ENCODE measurements around the gene MRPL20. TPM values are rescaled to one million over a fixed set of nuclear protein-coding genes. Genes with fewer than 3 reads are reported as not detected.

The MRPL20 gene
- total RNA-seq, 1 experiment from 2014 or later: 90.8 TPM

- H2AFZ ChIP-seq: no peak within 1 kb of the TSS
- no peaks in the 10 kb centered on the region for H3K9me2 ChIP-seq (ENCODE audit: insufficient read depth)
- H4K20me1 ChIP-seq (ENCODE audit: insufficient read depth): no peaks in the 10 kb centered on the region
- no peaks in the 10 kb centered on the region for H3K27me3 ChIP-seq (ENCODE audit: insufficient read depth, low read depth)
- no peaks in the 10 kb centered on the region for H3K36me3 ChIP-seq (ENCODE audit: low read depth)
- no peak within 1 kb of the TSS for H3K4me3 ChIP-seq
- ChIA-PET POLR2A (ENCODE audit: unreplicated experiment) (interaction anchor here (0.6 kb wide), 1 partner anchor 64 kb away, joined by 3 read pairs; no protein-coding TSS in a partner anchor), CTCF (no interaction called here)
- no peaks in the 10 kb centered on the region for H3K9me3 ChIP-seq (ENCODE audit: insufficient read depth, low read depth)
- peaks cover 26% of the 10 kb centered on the region; the same call in 1 of the 2 replicates for H3F3A ChIP-seq (ENCODE audit: insufficient read depth, low read depth)
- peak in 1 of 2 experiments; percentile 27 for DNase-seq
- H3K4me1 ChIP-seq (replicated peaks; ENCODE audit: insufficient read depth): peaks cover 24% of the 10 kb centered on the region
- no peaks in the 10 kb centered on the region for H3K79me2 ChIP-seq (ENCODE audit: low read depth)
- BruUV-seq (replicated peaks): no TSS peak
- TF ChIP-seq, protein P1, sequence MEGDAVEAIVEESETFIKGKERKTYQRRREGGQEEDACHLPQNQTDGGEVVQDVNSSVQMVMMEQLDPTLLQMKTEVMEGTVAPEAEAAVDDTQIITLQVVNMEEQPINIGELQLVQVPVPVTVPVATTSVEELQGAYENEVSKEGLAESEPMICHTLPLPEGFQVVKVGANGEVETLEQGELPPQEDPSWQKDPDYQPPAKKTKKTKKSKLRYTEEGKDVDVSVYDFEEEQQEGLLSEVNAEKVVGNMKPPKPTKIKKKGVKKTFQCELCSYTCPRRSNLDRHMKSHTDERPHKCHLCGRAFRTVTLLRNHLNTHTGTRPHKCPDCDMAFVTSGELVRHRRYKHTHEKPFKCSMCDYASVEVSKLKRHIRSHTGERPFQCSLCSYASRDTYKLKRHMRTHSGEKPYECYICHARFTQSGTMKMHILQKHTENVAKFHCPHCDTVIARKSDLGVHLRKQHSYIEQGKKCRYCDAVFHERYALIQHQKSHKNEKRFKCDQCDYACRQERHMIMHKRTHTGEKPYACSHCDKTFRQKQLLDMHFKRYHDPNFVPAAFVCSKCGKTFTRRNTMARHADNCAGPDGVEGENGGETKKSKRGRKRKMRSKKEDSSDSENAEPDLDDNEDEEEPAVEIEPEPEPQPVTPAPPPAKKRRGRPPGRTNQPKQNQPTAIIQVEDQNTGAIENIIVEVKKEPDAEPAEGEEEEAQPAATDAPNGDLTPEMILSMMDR (conservative IDR thresholded peaks at IDR 0.05): no peak
- TF ChIP-seq EZH2 (IDR thresholded peaks at IDR 0.05; ENCODE audit: low read depth): no peak
- H3K4me2 ChIP-seq: peak within 1 kb of the TSS; percentile 62; the same call in 1 of the 2 replicates
- intact Hi-C loops (cut with micrococcal nuclease; ENCODE audit: unreplicated experiment): no loop called here
- no peak within 1 kb of the TSS for H3K27ac ChIP-seq
Observed at GRCh38 chr1:1358433-1359271, 48.4 kb downstream of the MRPL20 start, which contains the start of gene MXRA8. Gene MXRA8, minus strand, starts transcription at chr1:1358555. Its CDS starts 51 bp downstream, at chr1:1358504.

- H3K4me3 ChIP-seq: no peak overlapping the region
- intact Hi-C loops (cut with micrococcal nuclease; ENCODE audit: unreplicated experiment): no loop called here
Observed at GRCh38 chr1:1357871-1358432, 49.1 kb downstream of the MRPL20 start.

DNA sequence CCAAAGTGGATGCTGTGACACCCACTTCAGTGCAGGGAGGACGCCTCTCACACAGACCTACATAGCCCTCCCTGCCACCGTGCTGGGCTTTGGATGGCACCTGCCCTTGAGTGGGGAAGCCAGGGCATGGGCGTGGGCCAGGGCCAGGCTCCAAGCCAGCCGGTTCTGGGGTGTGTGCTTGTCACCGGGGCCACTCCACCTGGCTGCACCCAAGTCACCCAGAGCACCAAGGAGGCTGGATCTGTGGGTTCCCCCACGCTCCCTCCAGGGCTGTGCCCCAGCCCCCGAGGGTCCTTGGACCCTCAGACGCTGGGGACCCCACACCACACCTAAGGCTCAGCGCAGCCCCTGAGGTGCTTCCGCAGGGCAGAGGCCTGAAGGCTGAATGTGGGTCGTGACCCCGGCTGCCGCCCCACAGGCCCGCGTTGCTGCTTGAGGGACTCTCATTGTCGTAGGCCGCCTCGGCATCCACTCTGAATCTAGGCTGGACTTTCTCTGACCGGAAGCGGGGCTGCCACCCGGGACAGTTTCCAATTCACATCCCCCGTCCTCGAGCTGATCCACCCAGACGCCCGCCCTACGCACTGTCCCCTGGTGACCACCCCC lies 50.2 kb downstream of the MRPL20 start:
- Histone ChIP-seq H3K79me2 (ENCODE audit: low read depth) (0 out of 2 replicates have a peak, but pooled peaks cover 7% of the 10 kb centered on the region), H3K9me2 (ENCODE audit: insufficient read depth) (no peaks in the 10 kb centered on the region), H2AFZ (no peak overlapping the region), H3K27me3 (ENCODE audit: insufficient read depth, low read depth) (no peaks in the 10 kb centered on the region), H3K9me3 (ENCODE audit: insufficient read depth, low read depth) (no peaks in the 10 kb centered on the region), H3F3A (ENCODE audit: insufficient read depth, low read depth) (peaks cover 43% of the 10 kb centered on the region; the same call in 1 of the 2 replicates), H3K4me1 (replicated peaks; ENCODE audit: insufficient read depth) (peaks cover 24% of the 10 kb centered on the region), H3K4me3 (no peak overlapping the region), H3K4me2 (no peak overlapping the region), H3K36me3 (ENCODE audit: low read depth) (no peaks in the 10 kb centered on the region), H4K20me1 (ENCODE audit: insufficient read depth) (no peaks in the 10 kb centered on the region), H3K27ac (no peak overlapping the region)
- CTCF ChIA-PET: no interaction called here
- TF ChIP-seq, protein P1 (conservative IDR thresholded peaks at IDR 0.05): no peak
- TF ChIP-seq EZH2 (IDR thresholded peaks at IDR 0.05; ENCODE audit: low read depth): no peak
- DNase-seq: peak in 1 of 2 experiments; percentile 34
- POLR2A ChIA-PET (ENCODE audit: unreplicated experiment): no interaction called here
- BruUV-seq (replicated peaks): no TSS peak
- intact Hi-C loops (cut with micrococcal nuclease; ENCODE audit: unreplicated experiment): no loop called here

More at GRCh38 chr1:1357871-1358432, 49.1 kb downstream of the MRPL20 start:
- no peak overlapping the region for H3K4me2 ChIP-seq
- H4K20me1 ChIP-seq (ENCODE audit: insufficient read depth): no peaks in the 10 kb centered on the region
- DNase-seq: peak in 1 of 2 experiments; percentile 25
- no peaks in the 10 kb centered on the region for H3K9me2 ChIP-seq (ENCODE audit: insufficient read depth)
- H3K79me2 ChIP-seq (ENCODE audit: low read depth): no peaks in the 10 kb centered on the region
- H3K36me3 ChIP-seq (ENCODE audit: low read depth): no peaks in the 10 kb centered on the region
- peaks cover 33% of the 10 kb centered on the region; the same call in 1 of the 2 replicates for H3F3A ChIP-seq (ENCODE audit: insufficient read depth, low read depth)
- H2AFZ ChIP-seq: no peak overlapping the region
- no TSS peak for BruUV-seq (replicated peaks)
- ChIA-PET POLR2A (ENCODE audit: unreplicated experiment) (no interaction called here), CTCF (no interaction called here)
- peaks cover 24% of the 10 kb centered on the region for H3K4me1 ChIP-seq (replicated peaks; ENCODE audit: insufficient read depth)
- no peak overlapping the region for H3K27ac ChIP-seq
- no peak for TF ChIP-seq EZH2 (IDR thresholded peaks at IDR 0.05; ENCODE audit: low read depth)
- TF ChIP-seq, protein P1 (conservative IDR thresholded peaks at IDR 0.05): no peak
- H3K9me3 ChIP-seq (ENCODE audit: insufficient read depth, low read depth): no peaks in the 10 kb centered on the region
- H3K27me3 ChIP-seq (ENCODE audit: insufficient read depth, low read depth): no peaks in the 10 kb centered on the region

Data from PC-9 (cell line).